Measurements from ENCODE around the gene SENP7.

SENP7 gene

DNA sequence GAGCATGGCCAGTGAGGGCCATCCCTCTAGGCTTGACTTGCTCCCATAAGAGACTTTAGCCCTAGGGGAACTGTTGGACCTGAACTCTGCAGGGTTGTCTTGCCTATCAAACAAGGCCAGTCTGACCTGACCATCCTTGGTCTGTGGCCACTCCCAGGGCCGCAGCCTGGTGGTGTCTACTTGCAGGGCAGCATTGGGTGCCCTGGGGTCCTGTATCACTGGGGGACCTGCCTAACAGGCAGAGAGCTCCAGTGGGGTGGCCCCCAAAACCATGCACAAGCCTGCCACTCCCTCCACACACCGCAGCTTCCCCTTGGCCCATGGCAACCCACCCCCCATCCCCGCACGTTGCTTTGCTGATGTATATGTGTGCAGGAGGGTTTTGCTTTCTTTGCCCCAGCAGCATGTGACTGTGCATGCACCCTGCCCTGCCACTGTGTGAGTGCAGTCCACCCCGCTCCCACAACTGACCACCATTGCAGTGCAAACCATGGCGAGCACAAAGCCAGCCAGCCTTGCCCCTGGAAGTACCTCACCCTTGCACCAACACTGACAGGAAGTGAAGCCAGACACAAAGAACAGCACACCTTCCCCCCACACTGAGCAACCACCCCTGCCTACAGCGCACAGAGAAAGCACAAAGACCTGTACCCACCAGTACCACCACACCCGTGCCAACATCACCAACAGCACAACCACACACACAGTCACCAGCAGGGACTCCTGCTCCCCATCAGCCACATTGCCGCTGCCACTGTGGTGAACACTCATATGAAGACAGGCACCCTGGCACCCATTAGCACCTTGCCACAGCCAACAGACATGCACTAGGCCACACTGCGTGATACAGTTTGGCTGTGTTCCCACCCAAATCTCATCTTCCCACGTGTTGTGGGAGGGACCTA, 88.8 kb downstream of the SENP7 start:
- DNase-seq, result no peak

- DNase-seq, result no peak
These were observed 94.2 kb downstream of the SENP7 start for GRCh38 chr3:101418851-101419250.

- no peak for DNase-seq
These were observed 98.9 kb downstream of the SENP7 start for GRCh38 chr3:101414121-101414520.

DNA sequence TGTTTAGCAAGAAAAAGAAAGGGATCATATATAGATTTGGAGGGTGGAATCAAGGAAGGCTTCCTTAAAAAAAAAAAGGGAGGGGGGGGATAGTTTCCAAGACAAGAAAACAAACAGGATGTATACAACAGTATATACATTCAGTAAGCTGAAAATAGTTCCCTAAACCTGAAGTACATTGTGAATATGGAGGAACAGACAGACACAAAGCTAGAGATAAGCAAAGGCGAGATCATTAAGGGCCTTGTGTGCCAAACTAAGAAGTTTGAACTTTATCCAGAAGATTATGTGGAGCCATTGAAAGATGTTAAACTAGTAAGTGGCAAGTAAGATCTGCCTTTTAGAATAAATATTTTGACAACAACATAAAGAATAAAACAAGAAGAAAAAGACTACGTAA, 99.4 kb downstream of the SENP7 start:
- DNase-seq, result no peak

GRCh38 chr3:101391413-101391950, 121.5 kb downstream of the SENP7 start:
- DNase-seq, result no peak

DNA sequence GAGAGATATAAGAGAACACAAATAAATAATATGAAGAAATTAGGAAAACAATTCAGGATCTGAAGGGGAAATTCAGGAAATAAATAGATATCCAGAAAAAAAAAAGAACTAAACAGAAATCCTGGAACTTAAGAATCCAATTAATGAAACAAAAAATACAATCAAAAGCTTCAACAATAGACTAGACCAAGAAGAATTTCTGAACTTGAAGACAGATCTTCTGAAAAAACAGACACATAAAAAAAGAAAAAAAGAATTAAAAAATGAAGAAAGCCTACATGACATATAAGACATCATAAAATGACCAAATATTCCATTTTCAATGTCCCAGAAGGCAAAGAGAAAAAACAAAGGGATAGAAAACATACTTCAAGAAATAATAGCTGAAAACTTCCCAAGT, 124.3 kb downstream of the SENP7 start:
- no peak for DNase-seq

GRCh38 chr3:101387351-101387750, 125.7 kb downstream of the SENP7 start:
- DNase-seq, result no peak

GRCh38 chr3:101384426-101384825, 128.6 kb downstream of the SENP7 start:
- no peak for DNase-seq

- no peak for DNase-seq
These were observed 129.4 kb downstream of the SENP7 start for GRCh38 chr3:101383656-101384055.

DNA sequence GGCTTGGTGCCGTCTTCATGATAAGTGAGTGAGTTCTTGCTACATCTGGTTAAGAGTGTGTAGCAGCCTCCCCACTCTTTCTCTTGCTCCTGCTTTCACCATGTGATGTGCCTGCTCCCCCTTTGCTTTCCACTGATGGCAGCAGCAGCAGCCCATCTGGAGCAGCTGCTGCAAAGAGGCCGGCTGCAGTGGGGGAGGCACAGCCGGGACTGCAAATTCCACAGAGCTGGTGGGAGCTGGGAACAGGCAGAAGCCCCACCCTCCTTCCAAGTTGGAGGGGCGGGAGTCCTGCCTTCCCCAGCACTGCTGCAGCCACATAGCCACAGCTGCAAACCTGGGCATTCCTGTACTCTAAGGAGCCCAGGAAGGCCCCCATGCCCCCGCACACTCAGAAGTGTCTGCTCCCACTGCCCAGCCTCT, 129.8 kb downstream of the SENP7 start:
- no peak for DNase-seq

DNA sequence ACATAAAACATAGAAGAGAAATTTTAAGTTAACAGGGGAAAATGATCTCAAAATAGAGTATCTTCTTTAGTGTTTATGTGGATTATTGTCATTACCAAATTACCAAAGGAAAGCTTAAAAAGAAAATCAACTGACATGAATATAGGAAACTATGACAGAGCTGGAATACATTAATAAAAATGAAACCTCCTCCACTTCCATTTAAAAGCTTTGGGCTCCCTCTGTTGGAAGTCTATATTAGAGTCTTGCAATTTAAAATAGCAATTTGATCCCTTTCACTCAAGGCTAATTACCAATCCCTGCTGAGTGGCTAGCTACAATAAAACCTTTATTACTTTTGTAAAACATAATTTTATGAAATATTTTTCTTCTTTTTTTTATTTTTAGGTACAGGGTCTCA, 131.2 kb downstream of the SENP7 start:
- no peak for DNase-seq

- DNase-seq, result no peak
These were observed 133.2 kb downstream of the SENP7 start for GRCh38 chr3:101379658-101380376.

- no peak for DNase-seq
These were observed 135.2 kb downstream of the SENP7 start for GRCh38 chr3:101377796-101378195.

DNA sequence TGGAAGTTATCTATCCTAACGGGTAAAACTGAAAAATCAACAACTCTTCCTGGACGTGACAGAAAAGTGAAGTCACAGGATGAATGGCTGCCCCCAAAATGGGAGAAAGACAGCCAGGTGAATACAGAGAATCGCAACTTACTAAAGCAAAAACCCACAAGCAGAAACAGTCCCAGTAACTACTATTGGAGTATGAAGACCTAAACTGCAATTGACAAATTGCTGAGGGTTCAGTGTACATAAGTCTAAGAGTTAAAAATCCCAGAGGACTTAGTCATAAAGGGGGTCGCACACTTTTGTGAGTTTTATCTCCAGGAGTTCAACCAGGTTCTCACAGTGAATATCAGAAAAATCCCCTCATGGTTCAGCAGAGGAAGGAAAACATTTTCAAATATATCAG, 135.8 kb downstream of the SENP7 start:
- DNase-seq, result no peak

- no peak for DNase-seq
These were observed 137.4 kb downstream of the SENP7 start for GRCh38 chr3:101375586-101375985.

DNA sequence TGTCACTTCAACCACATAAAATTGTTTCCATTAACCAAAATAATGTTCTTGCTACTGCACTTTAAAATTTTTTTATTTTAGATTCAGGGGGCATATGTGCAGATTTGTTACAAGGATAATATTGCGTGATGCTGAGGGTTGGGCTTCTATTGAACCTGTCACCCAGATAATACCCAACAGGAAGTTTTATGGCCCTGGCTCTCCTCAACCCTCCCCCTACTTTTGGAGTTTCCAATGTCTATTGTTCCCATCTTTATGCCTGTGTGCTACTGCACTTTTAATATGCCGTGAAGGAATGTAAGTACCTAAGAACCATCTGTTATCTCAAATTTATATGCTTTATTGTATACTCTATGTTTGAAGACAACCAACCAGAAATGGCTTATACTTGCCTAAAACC, 150.6 kb downstream of the SENP7 start:
- DNase-seq, result no peak

- DNase-seq, result no peak
These were observed 161.2 kb downstream of the SENP7 start for GRCh38 chr3:101351829-101352228.

GRCh38 chr3:101340591-101340990, 172.4 kb downstream of the SENP7 start:
- no peak for DNase-seq

DNA sequence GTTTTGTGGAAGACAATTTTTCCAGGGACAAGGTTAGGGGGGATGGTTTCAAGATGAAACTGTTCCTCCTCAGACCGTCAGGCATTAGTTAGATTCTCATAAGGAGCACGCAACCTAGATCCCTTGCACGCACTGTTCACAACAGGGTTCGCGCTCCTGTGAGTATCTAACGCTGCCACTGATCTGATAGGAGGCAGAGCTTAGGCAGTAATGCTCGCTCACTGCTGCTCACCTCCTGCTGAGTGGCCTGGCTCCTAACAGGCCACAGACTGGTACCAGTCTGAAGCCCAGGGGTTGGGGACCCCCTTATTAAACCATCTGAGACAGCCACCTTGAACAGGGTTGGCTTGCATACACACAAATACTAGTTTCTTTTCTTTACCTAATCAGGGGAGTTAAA, 179.1 kb downstream of the SENP7 start:
- DNase-seq, result no peak

DNA sequence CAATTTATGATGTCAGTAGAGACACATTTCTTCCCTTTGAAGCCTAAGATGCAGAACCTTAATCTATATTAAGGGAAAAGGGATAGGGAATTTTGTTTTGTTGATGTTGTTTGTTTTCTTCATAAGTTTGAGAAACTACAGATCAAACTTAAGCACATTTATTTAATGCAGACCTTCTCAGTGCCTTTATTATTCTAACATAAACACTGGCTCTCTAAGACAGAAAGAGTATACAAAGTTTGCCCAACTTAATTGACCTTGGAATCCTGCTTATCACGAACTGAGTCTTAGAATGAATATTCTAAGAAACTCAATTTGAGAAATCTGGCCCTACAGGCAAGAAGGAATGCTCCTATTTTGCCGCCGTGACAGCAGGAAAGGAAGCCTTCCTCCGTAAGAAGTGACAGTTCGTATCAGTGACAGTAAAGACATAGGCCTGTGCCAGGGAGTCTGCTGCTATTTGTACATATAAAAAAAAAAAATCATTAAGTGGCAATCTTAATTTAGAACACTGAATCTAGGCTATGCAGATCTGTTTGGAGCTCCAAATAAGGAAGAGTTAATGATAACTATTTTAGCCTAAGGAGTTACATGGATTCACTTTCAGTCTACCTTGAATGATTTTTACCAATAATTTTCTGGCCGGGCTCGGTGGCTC, 183.9 kb downstream of the SENP7 start:
- DNase-seq, result no peak

DNA sequence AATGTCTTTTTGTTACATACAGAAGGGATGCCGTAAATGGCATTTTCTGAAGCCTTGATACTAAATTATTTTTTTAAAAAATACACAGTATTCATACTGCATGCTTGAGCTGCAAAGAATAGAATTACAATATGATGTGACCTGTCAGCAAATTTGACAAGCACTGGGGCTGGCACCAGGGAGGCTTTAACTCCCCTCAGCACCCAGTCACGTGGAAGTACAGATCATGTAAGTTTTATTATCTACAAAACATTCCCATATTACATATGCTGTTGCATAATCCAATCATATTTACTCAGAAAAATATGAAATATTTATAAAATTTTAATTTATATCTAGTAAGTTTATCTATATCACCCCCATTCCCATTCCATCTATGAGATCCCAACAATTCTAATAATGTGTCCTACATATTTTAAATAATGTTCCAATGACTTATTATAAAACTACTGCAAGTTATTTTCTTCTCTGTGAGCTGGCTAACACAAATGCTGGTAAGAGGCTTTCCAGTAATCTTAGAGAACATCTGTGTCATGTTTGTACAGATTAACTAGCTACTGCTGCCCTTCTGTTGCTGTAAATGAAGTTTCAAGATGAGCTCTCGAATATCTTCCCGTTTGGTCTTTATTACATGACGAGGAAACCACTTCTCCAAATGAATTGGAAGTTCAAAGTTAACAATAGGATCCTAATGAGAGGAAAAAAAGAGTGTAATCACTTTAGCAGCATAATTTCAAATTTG, 187.4 kb downstream of the SENP7 start:
- no peak for DNase-seq

DNA sequence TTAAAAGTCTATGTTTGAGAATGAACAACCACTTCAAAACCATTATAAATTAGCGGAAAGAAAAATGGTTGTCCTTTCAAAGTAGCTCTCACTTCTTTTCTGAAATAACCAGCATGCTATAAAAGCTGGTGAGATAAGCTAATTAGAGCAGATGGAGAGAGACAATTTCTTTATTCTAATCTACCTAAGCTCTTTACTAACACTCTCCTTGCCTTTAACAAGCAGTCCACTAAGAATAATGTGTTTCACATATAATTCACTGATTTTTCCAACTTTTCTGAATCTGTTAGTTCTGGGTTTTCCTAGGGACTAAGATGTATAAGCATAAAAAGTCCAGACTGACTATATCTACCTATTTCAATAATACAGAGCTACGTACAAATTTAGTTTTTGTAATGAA, 192.5 kb downstream of the SENP7 start, which contains the start of gene IMPG2:
TSS of gene IMPG2 (minus strand) at position 101 of the 400 bp plus-strand sequence. CDS start 203 bp downstream, outside the sequence.
- DNase-seq, result no peak

GRCh38 chr3:101319531-101319930, 193.5 kb downstream of the SENP7 start:
- DNase-seq, result no peak

Data from activated CD4-positive, alpha-beta T cell treated with anti-CD3 and anti-CD28 coated beads, Interleukin-2, amount 50 U/mL, for 1 hour (primary cell).